GM12892 (cell line): ENCODE results near the gene KAT6B.

Experiments
- POLR2A ChIP-seq: IDR thresholded peaks from 2 replicates; pipeline ENCODE4 v1.6.1; 2011; ENCODE audit warnings: low read depth, low read length, control low read depth
- POLR2AphosphoS5 ChIP-seq: IDR thresholded peaks from 2 replicates; pipeline ENCODE4 v1.6.1; 2011; ENCODE audit warnings: low read depth, low read length, control low read depth

DNA sequence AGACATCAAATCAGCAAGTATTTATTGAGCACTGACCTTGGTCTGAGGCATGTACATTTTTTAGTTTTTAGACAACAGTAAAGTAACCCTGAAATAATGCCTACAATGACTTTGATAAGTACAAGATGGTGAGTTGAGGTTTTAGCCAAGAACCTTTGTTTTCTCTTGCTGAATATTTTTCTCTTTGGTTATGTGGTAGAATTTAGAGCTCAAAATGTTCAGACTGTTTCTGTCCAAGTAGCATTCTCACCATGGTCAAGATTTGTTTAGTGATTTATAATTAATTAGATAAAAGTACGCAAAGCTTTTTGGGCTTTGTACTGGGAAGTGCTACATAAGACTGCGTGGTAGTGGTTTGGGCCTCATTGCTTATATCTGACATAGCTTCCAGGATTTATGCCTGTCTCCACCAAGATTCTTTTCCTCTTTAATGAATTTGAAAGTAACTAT is 102.4 kb downstream of the KAT6B start:
- TF ChIP-seq POLR2AphosphoS5: no peak
- TF ChIP-seq POLR2A: no peak
